HG03060 (cell line): ENCODE measurements around the gene SLC30A3.

Source experiments
- ATAC-seq: cut with Tn5 transposase; IDR thresholded peaks from one replicate; pipeline ENCODE4 v1.9.1; 2021; ENCODE audit warnings: low read depth, moderate number of reproducible peaks; ENCODE audit not compliant: unreplicated experiment

SLC30A3 gene

GRCh38 chr2:27261241-27261925 lies 1.5 kb downstream of the SLC30A3 start:
- no peak for ATAC-seq

DNA sequence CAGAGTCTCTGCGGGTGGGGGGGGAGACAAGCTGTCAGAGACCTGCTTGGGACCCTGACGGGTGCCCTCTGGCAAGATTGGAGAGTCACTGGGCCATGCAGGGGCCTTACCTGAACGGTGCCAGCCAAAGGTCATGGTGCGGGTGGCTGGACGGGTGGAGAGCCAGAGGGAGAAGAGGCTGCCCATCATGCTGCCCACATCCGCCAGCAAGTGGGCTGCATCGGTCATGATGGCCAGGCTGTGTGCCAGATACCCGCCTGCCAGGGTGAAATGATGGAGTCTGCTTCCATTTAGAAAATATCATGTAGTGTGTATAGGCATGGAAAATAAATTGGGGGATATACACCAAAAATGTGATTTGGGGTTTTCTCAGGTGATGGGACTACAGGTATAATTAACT lies 4.8 kb downstream of the SLC30A3 start:
- ATAC-seq, result no peak

DNA sequence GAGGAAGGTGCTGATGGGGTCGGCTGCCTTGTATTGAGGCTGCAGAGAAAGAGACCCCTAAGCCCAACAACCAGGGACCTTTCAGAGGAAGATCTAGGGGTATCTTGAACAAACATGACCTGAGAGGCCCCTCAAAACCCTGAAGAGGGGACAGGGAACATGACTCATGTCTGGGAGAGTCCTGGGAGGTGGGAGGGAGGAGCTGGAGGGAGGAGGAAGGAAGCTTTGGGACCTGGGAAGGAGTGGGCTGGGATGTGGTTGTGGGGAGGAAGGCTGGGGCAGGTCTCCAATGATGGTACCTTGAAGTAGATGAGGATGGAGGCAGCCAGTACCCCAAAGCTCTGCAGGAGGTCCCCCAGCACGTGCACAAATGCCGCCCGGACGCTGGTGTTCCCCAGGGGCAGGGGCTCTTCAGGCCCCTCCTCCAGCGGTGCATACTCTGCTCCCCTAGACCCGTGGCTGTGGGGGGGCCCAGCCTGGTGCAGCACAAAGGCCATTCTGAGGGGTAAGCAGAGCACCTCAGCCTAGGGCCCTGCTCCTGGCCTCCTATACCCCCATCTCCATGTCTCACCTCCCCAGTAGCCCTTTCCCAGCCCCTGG lies 5.9 kb downstream of the SLC30A3 start:
- no peak for ATAC-seq

GRCh38 chr2:27255660-27256059 lies 7.2 kb downstream of the SLC30A3 start:
- ATAC-seq, result no peak

DNA sequence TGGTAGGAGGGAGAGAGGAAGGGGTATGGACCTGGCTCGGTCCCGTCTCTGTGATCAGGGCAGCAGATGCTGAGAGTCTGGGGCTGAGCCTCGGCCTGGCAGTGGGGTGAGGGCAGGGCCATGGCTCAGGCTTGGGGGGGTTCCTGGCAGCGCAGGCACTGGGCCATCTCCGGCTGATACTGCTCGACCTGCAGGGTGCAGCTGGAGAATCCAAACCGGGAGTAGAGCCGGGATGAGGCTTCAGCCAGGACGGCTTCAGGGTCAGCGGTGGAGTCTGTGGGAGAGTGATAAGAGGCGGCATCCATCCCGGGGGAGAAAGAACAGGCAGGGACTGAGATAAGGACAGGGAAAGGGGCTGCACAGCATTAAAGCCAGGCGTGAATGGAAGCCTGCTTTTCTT lies 7.7 kb downstream of the SLC30A3 start:
- no peak for ATAC-seq

DNA sequence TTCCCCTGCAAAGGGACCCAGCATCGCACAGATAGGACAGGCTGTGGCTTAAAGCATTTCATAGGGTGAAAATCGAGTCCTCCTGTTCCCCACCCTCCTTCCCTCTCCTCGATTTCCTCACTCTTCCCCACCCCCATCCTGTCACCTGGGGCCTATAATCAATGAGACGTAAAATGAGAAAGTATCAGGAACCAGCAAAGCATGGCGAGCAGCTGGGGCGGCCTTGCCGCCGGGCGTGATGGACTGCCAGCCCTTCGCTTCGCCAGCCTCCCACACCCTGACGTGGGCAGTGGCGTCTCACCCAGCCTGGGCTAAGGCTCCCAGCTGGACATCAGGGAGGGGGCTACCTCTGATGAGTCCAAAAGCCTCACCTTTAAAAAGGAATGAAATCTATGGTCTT lies 11.1 kb downstream of the SLC30A3 start:
- ATAC-seq, result no peak

GRCh38 chr2:27250652-27251379 lies 12.0 kb downstream of the SLC30A3 start:
- ATAC-seq, result no peak

GRCh38 chr2:27249891-27250651 lies 12.8 kb downstream of the SLC30A3 start:
- no peak for ATAC-seq

DNA sequence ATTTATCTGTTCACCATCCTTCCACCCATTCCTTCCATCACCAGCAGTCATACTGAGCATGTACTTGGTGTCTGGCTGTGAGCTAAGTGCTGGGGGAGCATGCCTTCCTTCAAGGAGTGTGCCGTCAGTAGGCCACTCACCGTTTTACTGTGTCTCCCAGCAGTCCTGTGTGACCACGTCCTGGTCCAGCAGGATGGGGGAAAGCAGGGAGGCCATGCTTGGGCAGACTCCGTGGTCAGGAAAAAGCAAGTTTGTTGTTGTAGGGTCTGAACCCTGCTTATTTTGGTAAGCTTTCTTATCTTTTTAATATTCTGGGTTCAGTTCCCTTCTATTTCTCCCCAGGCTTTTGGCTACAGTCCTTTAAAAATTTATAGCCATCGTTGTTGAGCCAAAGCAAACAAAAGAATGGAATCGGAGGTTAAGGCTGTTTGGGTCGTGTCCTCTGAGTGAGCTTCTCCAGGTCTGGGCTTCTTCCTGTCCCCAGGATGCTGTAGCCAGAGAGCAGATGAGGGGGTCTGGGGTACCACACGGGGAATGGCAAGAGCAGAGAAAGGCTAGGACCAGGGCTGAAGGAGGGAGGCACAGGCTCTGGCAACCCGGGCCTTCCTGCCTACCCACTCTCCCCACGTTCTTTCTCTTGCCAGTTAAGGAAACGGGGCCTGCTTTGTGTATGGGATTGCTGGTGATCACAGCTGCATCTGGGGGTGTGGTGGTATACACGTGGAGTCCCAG lies 13.5 kb downstream of the SLC30A3 start:
- no peak for ATAC-seq

DNA sequence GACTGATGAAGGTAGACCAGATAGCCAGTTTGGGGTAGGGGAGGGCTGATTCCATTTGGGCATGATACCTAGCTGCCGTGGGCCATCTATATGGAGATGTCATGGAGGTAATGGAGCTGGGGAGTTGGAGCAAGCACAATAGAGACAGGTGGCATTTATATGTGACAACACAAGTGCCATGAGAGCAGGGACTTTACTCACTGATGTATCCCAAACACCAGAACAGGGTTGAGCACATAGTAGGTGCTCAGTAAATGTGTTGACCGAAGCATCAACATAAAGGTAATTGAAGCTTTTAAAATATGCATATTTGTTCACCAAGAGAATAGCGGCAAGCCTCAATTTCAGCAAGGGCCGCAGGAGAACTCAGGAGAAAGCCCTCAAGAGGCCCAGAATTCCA lies 15.0 kb downstream of the SLC30A3 start:
- no peak for ATAC-seq

DNA sequence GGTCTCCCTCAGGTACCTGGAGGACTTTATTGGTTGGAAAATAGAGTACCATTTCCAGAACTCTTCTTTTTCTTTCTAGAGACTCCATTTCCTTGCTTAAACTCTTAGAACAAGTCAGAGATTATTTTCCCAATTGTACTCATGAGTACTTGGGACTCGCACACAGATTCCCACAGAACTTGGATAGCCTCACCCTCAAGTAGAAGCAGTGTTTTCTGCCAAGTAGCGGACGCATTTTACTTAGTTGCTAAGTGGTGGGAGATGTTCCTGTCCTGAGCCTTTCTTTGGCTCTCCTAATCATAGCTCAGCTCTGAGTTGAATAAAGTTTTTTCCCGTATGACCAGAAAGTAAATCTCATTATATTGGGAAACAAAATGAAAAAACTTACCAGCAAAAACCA lies 17.2 kb downstream of the SLC30A3 start:
- no peak for ATAC-seq

DNA sequence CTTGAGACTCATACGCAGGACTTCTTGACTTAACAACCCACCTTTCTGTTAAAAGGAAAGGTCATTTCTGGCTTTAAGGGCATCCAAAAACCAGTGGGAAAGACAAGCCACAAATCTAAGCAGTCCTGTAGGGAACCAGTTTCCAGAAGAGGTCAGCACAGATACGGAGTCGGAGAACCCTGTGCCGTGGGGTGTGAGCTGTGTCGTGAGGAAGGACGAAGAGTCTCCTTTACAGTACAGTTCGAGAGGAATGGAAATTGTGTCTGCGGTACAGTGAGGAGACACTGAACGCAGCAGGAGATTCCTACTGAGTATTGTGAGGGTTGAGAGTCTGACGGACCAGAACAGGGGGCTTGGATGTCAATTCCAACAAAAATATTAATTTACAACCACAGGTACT lies 17.7 kb downstream of the SLC30A3 start:
- no peak for ATAC-seq

DNA sequence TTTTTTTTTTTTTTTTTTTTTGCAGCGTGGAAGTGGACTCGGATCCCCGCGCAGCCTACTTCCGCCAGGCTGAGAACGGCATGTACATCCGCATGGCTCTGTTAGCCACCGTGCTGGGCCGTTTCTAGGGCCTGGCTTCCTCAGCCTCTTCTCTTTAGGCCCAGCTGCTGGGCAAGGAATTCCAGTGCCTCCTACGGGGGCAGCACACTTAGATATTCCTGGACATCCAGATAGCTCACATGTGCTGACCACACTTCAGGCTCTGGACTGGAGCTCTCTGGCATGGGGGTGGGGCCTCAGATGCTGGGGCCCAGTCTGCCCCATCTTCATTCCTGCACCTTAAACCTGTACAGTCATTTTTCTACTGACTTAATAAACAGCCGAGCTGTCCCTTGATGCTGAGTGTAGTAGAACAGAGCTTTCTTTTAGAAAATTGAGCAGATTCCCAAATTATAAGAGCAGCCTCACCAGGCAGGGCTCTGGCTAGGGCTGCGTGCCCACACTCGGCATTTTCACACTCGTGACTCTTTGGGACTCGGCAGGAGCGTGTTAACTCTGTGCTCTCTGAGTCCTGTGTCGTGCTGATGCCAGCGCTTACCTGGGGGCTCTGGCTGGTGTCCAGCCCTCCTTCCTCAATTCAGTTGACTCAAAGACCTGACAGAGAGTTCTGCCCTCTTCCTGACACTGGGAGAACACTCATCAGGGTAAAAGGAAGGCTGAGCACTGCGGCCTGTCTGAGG lies 19.3 kb downstream of the SLC30A3 start:
- no peak for ATAC-seq

DNA sequence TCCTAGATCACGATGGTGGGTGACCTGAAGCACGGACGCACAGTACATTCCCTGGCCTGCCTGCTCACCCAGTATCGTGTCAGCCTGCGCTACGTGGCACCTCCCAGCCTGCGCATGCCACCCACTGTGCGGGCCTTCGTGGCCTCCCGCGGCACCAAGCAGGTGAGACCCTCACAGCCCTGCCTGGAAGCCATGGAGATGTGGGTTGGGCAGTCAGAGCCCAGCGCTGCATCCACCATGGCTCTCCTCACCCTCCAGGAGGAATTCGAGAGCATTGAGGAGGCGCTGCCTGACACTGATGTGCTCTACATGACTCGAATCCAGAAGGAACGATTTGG lies 20.3 kb downstream of the SLC30A3 start:
- no peak for ATAC-seq

DNA sequence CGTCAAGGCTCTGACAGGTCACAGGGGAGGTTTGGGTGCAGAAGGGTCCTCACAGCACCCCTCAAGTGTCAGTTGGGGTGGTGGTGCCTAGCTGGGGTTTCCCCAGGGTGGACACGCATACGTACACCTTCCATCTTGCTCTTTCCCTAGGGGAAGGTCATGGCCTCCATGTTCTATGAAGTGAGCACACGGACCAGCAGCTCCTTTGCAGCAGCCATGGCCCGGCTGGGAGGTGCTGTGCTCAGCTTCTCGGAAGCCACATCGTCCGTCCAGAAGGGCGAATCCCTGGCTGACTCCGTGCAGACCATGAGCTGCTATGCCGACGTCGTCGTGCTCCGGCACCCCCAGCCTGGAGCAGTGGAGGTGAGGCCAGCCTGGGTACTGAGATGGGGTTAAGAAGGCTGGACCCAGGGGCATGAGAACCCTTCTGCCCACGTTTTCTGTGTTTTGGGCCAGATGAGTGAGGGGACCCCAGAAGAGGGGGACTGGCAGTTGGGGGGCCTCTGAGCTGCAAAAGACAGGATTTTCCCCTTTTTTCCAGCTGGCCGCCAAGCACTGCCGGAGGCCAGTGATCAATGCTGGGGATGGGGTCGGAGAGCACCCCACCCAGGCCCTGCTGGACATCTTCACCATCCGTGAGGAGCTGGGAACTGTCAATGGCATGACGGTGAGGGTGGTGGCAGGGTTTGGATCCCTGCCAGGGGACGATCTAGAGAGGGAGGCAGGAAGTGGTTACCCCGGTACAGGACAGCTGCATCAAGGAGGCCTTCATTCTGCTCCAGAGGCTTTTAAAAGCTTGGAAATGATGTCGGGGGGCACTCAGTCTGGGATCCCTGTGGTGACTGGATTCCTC lies 20.9 kb downstream of the SLC30A3 start:
- no peak for ATAC-seq

DNA sequence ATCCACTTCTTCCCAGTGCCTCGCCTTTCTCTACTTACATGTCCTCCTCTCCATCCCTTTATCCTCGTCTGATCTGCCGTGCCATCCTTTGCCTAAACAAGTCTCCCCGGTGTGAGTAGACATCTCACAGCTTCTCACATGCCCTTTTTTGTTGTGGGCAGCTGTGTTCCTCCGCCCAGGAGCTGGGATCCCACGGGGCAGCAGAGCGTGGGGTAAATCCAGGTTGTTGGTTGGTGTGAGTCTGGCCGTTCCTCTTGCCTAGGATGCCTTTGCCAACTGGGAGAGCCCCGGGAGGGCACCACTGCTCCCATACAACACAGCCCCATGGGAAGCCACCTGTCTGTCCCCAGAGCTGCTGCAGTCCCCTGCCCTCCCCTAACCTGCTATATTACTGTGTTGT lies 22.4 kb downstream of the SLC30A3 start:
- no peak for ATAC-seq

GRCh38 chr2:27238976-27239375 lies 23.9 kb downstream of the SLC30A3 start:
- no peak for ATAC-seq

DNA sequence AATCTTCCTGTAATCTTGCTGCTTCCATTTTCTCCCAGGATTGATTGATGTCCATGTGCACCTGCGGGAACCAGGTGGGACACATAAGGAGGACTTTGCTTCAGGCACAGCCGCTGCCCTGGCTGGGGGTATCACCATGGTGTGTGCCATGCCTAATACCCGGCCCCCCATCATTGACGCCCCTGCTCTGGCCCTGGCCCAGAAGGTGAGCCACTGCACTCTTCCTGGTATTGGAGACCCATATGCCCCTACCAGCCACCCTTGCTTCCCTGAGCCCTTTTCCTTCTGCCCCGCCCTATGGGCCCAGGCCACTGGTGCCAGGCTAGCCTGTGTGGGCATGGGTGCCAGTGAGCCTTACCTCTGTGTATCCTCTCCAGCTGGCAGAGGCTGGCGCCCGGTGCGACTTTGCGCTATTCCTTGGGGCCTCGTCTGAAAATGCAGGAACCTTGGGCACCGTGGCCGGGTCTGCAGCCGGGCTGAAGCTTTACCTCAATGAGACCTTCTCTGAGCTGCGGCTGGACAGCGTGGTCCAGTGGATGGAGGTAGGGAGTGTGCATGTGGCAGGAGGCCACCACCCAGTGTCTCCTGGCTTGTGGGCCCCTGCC lies 25.4 kb downstream of the SLC30A3 start:
- ATAC-seq, result no peak

GRCh38 chr2:27236626-27237025 lies 26.2 kb downstream of the SLC30A3 start:
- ATAC-seq, result no peak
